Measurements from ENCODE around the gene SLC9A5. TPM values are rescaled to one million over a fixed set of nuclear protein-coding genes. Genes with fewer than 3 reads are reported as not detected.

Gene SLC9A5
- total and polyA plus RNA-seq, 2 donors (not counting 3 experiments of a cell fraction or from before 2014, with no cell fraction given): 2.7 to 2.8 TPM

DNA sequence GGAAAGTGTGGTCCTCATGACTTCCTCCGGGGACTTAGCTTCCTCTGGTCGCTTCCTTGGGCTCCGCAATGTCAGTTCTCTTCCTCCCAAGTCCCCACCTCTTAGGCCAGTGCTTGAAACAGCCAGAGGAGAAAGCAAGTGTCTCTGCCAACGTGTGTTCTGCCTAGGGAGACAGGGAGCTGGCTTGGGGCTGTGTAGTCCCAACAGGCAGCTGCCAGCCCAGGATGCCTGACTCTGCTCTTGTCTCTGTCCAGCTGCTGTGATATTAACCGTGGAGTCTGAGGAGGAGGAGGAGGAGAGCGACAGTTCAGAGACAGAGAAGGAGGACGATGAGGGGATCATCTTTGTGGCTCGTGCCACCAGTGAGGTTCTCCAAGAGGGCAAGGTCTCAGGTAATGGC lies 17.1 kb downstream of the SLC9A5 start:
- Histone ChIP-seq H3K9me1 (replicated peaks; ENCODE audit: control insufficient read depth, extremely low read depth, insufficient read depth, low read length) (no peaks in the 10 kb centered on the region), H3K27me3 (ENCODE audit: control insufficient read depth in 2 of 2, insufficient read depth in 2 of 2, low read length in 2 of 2) (no peaks in the 10 kb centered on the region), H3K4me2 (ENCODE audit: insufficient read depth, low read length) (no peak overlapping the region), H3K9ac (replicated peaks; ENCODE audit: extremely low read depth, insufficient read depth, low read length) (no peak overlapping the region), H2AFZ (ENCODE audit: low read depth, low read length) (no peak overlapping the region), H3K4me1 (ENCODE audit: control insufficient read depth, extremely low read depth, insufficient read depth, low read length) (peaks cover 23% of the 10 kb centered on the region), H3K36me3 (ENCODE audit: control insufficient read depth in 2 of 2, extremely low read depth in 1 of 2, insufficient read depth in 2 of 2, low read length in 2 of 2) (no peaks in the 10 kb centered on the region), H3K4me3 (replicated peaks in 1 of 3; ENCODE audit: insufficient read depth in 1 of 3, low read depth in 1 of 3, low read length in 3 of 3) (no peak overlapping the region), H3K79me2 (ENCODE audit: control insufficient read depth, insufficient read depth, low read length) (no peaks in the 10 kb centered on the region), H3K27ac (ENCODE audit: insufficient read depth, low read depth, low read length) (no peak overlapping the region), H3K9me3 (replicated peaks; ENCODE audit: control insufficient read depth, insufficient read depth, low read length) (no peaks in the 10 kb centered on the region), H4K20me1 (replicated peaks; ENCODE audit: control insufficient read depth, extremely low read depth, insufficient read depth, low read length) (no peaks in the 10 kb centered on the region)
- DNase-seq (ENCODE audit: low read depth, low spot score): no peak
- dilution Hi-C loops (cut with MboI; ENCODE audit: extremely low pct_ligation_motif_present, low sequenced_read_pairs): no loop called here
- ChIA-PET CTCF (interaction anchor here (0.8 to 2.6 kb wide), 4 partner anchors 18 to 73 kb away, joined by 3 to 10 read pairs (median 5); partner anchors contain the start of genes KCTD19 and LRRC36), POLR2A (interaction anchor here (0.6 kb wide), 1 partner anchor 212 kb away, joined by 3 read pairs; no protein-coding TSS in a partner anchor)
- TF ChIP-seq JUN (IDR thresholded peaks at IDR 0.05; ENCODE audit: borderline replicate concordance, insufficient read depth, insufficient read length, low read depth) (no peak), POLR2AphosphoS5 (IDR thresholded peaks at IDR 0.05; ENCODE audit: insufficient read depth, low read depth, low read length) (no peak), GATA2 (IDR thresholded peaks at IDR 0.05; ENCODE audit: insufficient read depth, insufficient read length, low read depth, low read length) (no peak), MYC (IDR thresholded peaks at IDR 0.05; ENCODE audit: low read depth, low read length) (no peak), FOS (IDR thresholded peaks at IDR 0.05; ENCODE audit: borderline replicate concordance, insufficient read depth, low read length) (no peak), POLR2A (IDR thresholded peaks at IDR 0.05; ENCODE audit: low read depth, low read length) (no peak), EZH2 (IDR thresholded peaks at IDR 0.05; ENCODE audit: borderline replicate concordance, low read depth, low read length, severe bottlenecking) (no peak)
- TF ChIP-seq, protein P1, sequence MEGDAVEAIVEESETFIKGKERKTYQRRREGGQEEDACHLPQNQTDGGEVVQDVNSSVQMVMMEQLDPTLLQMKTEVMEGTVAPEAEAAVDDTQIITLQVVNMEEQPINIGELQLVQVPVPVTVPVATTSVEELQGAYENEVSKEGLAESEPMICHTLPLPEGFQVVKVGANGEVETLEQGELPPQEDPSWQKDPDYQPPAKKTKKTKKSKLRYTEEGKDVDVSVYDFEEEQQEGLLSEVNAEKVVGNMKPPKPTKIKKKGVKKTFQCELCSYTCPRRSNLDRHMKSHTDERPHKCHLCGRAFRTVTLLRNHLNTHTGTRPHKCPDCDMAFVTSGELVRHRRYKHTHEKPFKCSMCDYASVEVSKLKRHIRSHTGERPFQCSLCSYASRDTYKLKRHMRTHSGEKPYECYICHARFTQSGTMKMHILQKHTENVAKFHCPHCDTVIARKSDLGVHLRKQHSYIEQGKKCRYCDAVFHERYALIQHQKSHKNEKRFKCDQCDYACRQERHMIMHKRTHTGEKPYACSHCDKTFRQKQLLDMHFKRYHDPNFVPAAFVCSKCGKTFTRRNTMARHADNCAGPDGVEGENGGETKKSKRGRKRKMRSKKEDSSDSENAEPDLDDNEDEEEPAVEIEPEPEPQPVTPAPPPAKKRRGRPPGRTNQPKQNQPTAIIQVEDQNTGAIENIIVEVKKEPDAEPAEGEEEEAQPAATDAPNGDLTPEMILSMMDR (IDR thresholded peaks at IDR 0.05; ENCODE audit: extremely low read depth in 1 of 2, insufficient read depth in 1 of 2, low read depth in 1 of 2, low read length in 2 of 2): no peak
- TF ChIP-seq, protein P2, sequence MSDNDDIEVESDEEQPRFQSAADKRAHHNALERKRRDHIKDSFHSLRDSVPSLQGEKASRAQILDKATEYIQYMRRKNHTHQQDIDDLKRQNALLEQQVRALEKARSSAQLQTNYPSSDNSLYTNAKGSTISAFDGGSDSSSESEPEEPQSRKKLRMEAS (IDR thresholded peaks at IDR 0.05; ENCODE audit: insufficient read depth, insufficient read length): no peak
- BruUV-seq (replicated peaks): no TSS peak
- intact Hi-C loops (cut with micrococcal nuclease): no loop called here
- no peak for FAIRE-seq

Data from endothelial cell of umbilical vein (primary cell).